ENCODE results near the gene ZNF79. TPM values are rescaled to one million over a fixed set of nuclear protein-coding genes. Genes with fewer than 3 reads are reported as not detected.

Gene ZNF79
- total and polyA plus RNA-seq, 2 of the 4 experiments (the other 2 are of a cell fraction), result 5.6 to 15.4 TPM

DNA sequence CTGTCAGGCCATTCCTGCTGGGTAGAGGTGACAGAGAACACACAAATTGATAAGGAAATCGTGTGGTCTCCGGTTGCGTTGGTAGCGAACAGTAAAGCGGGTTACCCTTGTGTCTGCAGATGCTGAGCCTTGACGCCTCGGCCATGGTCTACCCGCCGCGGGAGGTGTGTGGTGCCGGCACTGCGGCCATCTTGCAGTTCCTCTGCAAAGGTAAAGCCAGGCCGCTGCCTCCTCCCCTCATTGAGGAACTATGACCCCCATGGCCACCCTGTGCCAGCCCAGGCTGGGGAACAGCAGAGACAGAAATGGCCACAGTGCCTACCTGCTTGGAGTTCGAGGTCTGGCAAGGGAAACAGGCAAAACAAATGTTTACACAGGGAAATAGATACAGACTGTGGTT is 43.4 kb downstream of the ZNF79 start:
- no peak overlapping the region for H2BK120ac ChIP-seq (ENCODE audit: low read depth, low read length)
- H2BK5ac ChIP-seq (ENCODE audit: low read depth, low read length, poor library complexity, severe bottlenecking), result no peak overlapping the region
- intact Hi-C loops (cut with micrococcal nuclease) (no loop called here), dilution Hi-C loops (cut with HindIII; ENCODE audit: low sequenced_read_pairs, unreplicated experiment) (no loop called here), in situ Hi-C loops (cut with MboI; ENCODE audit: low sequenced_read_pairs) (no loop called here)
- no peak overlapping the region for H4K91ac ChIP-seq (ENCODE audit: insufficient read depth, low read depth, low read length)
- H3K79me1 ChIP-seq (ENCODE audit: low read depth in 1 of 2, low read length in 2 of 2), result no peaks in the 10 kb centered on the region; a peak in 1 of 4 replicates
- DNase-seq, result no peak
- no peak overlapping the region for H3K23ac ChIP-seq (ENCODE audit: low read depth, low read length)
- no peak overlapping the region for H3K27ac ChIP-seq (ENCODE audit: insufficient read depth, low read length)
- H3K14ac ChIP-seq (replicated peaks; ENCODE audit: low read depth, low read length), result no peak overlapping the region
- no TSS peak for BruUV-seq (replicated peaks)
- peaks cover 6% of the 10 kb centered on the region for H3K4me1 ChIP-seq (ENCODE audit: control insufficient read depth, insufficient read depth, low read length)
- H3K27me3 ChIP-seq (ENCODE audit: control insufficient read depth, insufficient read depth, low read length), result no peaks in the 10 kb centered on the region
- no peak overlapping the region for H3K9ac ChIP-seq (ENCODE audit: low read depth, low read length)
- no peaks in the 10 kb centered on the region; the same call in 1 of the 2 replicates for H3K9me1 ChIP-seq (ENCODE audit: insufficient read depth, low read length)
- H2BK15ac ChIP-seq (ENCODE audit: low read depth, low read length), result no peak overlapping the region
- peak overlapping the region; percentile 14 for H2AFZ ChIP-seq (replicated peaks; ENCODE audit: low read length, poor library complexity)
- TF ChIP-seq CEBPB (IDR thresholded peaks at IDR 0.05; ENCODE audit: low read depth, low read length) (no peak), POLR2A (IDR thresholded peaks at IDR 0.05; ENCODE audit: low read depth, low read length) (no peak), MXI1 (IDR thresholded peaks at IDR 0.05; ENCODE audit: borderline replicate concordance, low read depth, low read length) (no peak), RAD21 (IDR thresholded peaks at IDR 0.05; ENCODE audit: low read length) (no peak), BHLHE40 (IDR thresholded peaks at IDR 0.05; ENCODE audit: low read depth, low read length) (no peak), MAFK (IDR thresholded peaks at IDR 0.05; ENCODE audit: low read depth, low read length) (no peak), CHD1 (IDR thresholded peaks at IDR 0.05; ENCODE audit: low read depth, low read length) (no peak), FOS (IDR thresholded peaks at IDR 0.05; ENCODE audit: low read depth, low read length) (no peak)
- TF ChIP-seq, protein P1, sequence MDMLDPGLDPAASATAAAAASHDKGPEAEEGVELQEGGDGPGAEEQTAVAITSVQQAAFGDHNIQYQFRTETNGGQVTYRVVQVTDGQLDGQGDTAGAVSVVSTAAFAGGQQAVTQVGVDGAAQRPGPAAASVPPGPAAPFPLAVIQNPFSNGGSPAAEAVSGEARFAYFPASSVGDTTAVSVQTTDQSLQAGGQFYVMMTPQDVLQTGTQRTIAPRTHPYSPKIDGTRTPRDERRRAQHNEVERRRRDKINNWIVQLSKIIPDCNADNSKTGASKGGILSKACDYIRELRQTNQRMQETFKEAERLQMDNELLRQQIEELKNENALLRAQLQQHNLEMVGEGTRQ (IDR thresholded peaks at IDR 0.05; ENCODE audit: low read depth, low read length), result no peak
- TF ChIP-seq, protein P2, sequence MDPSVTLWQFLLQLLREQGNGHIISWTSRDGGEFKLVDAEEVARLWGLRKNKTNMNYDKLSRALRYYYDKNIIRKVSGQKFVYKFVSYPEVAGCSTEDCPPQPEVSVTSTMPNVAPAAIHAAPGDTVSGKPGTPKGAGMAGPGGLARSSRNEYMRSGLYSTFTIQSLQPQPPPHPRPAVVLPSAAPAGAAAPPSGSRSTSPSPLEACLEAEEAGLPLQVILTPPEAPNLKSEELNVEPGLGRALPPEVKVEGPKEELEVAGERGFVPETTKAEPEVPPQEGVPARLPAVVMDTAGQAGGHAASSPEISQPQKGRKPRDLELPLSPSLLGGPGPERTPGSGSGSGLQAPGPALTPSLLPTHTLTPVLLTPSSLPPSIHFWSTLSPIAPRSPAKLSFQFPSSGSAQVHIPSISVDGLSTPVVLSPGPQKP (IDR thresholded peaks at IDR 0.05; ENCODE audit: borderline replicate concordance, low read depth, low read length), result no peak
- no peak overlapping the region for H3K4me2 ChIP-seq (ENCODE audit: low read depth, low read length)
- H2AK9ac ChIP-seq (replicated peaks; ENCODE audit: low read depth, low read length, poor library complexity), result peak overlapping the region; percentile 42
- H4K20me1 ChIP-seq (ENCODE audit: insufficient read depth, low read length), result no peaks in the 10 kb centered on the region
- 94% methylated on average over 11 of the region's 14 CpGs; no CpG with 5 or more reads in 1 of the 2 experiments for WGBS, 2 experiments (ENCODE audit: extremely low coverage in 2 of 2, insufficient read length in 1 of 2)
- POLR2A ChIA-PET (ENCODE audit: unreplicated experiment), result no interaction called here
- no peak overlapping the region for H4K5ac ChIP-seq (ENCODE audit: low read depth, low read length)
- H4K8ac ChIP-seq (ENCODE audit: low read depth in 2 of 2, low read length in 2 of 2), result no peak overlapping the region
- no peak overlapping the region for H3K4ac ChIP-seq (ENCODE audit: low read depth, low read length)
- H2AK5ac ChIP-seq (ENCODE audit: low read depth, low read length), result no peak overlapping the region
- H3K56ac ChIP-seq (ENCODE audit: extremely low read depth, insufficient read depth, low read length), result no peak overlapping the region
- no peak overlapping the region for H3K18ac ChIP-seq (ENCODE audit: low read depth, low read length)
- H3K36me3 ChIP-seq (ENCODE audit: control insufficient read depth, insufficient read depth, low read length), result peaks cover 28% of the 10 kb centered on the region
- no peak overlapping the region for H2BK20ac ChIP-seq (ENCODE audit: low read depth, low read length)
- H3K9me3 ChIP-seq (ENCODE audit: control insufficient read depth, insufficient read depth, low read length), result no peaks in the 10 kb centered on the region
- ATAC-seq (ENCODE audit: low read depth), result no peak
- CTCF ChIA-PET, result no interaction called here
- no peak overlapping the region for H3K4me3 ChIP-seq (ENCODE audit: insufficient read depth, low read depth, low read length)

Data from IMR-90 (cell line).